ENCODE results near the gene DPYSL5.

Gene DPYSL5

GRCh38 chr2:26985807-26986206 lies 137.9 kb downstream of the DPYSL5 start:
- H3K4me3 ChIP-seq (ENCODE audit: low read depth, low read length), result no peak overlapping the region
- TF ChIP-seq, protein P1, sequence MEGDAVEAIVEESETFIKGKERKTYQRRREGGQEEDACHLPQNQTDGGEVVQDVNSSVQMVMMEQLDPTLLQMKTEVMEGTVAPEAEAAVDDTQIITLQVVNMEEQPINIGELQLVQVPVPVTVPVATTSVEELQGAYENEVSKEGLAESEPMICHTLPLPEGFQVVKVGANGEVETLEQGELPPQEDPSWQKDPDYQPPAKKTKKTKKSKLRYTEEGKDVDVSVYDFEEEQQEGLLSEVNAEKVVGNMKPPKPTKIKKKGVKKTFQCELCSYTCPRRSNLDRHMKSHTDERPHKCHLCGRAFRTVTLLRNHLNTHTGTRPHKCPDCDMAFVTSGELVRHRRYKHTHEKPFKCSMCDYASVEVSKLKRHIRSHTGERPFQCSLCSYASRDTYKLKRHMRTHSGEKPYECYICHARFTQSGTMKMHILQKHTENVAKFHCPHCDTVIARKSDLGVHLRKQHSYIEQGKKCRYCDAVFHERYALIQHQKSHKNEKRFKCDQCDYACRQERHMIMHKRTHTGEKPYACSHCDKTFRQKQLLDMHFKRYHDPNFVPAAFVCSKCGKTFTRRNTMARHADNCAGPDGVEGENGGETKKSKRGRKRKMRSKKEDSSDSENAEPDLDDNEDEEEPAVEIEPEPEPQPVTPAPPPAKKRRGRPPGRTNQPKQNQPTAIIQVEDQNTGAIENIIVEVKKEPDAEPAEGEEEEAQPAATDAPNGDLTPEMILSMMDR (IDR thresholded peaks at IDR 0.05; ENCODE audit: control insufficient read depth, extremely low read depth, insufficient read depth), result no peak
- no peak for DNase-seq (ENCODE audit: low read depth)

DNA sequence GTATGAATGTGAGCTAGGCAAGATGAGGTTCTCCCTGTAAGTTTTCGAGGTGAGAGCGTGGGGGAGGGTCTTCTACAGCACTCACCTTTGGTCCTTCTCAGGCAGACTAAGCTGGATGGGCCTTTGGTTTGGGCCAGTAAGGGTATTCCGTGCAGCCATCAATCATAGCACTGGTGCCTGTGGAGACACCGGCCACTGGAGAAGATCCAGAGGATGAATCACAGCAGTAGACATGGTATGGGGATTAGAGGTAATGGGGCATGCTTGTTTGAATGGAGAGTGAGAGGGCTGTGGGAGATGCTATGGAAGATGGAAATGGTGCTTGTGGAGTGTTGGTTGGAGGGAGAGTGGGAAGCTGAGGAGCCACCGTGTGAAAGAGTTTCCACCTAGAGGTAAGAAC lies 138.6 kb downstream of the DPYSL5 start:
- no peak overlapping the region for H3K4me3 ChIP-seq (ENCODE audit: low read depth, low read length)
- TF ChIP-seq, protein P1 (IDR thresholded peaks at IDR 0.05; ENCODE audit: control insufficient read depth, extremely low read depth, insufficient read depth), result no peak
- DNase-seq (ENCODE audit: low read depth), result no peak

DNA sequence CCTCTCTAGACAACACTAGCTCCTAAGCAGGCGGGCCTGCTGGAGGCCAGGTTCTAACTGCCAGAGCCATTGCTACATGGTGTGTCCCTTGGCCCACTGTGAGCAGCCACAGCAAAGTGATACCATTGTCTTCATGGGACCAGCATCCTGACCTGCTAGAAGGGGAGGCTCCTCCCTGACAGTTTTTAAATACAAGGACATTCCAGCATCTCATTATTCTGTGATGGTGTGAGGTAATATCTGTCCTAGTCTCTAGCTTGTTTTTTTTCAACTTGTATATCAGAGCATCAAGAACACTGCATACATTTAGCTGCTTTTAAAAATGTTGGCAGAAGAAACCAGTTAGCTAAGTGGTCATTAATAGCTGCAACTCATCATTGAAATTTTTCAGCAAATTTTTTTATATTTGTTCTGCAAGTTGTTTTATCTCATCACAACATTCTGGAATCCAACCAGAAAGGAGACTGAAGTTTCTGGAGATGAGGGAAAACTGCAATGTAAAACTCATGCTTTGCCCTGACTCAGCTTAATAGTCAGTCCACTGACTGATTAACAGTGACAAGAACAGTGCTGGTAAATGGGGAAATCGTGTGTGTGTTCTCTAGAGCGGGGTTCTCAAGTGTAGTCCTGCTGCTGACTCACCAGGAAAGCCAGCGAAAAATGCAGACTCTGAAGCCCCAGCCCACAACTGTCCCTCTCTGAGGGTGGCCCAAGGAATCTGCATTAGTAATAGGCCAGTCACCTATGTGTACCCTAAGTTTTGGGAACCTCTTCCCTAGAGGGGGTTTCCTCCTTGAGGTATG lies 140.3 kb downstream of the DPYSL5 start:
- no peak for DNase-seq (ENCODE audit: low read depth)
- H3K4me3 ChIP-seq (ENCODE audit: low read depth, low read length), result no peak overlapping the region
- TF ChIP-seq, protein P1 (IDR thresholded peaks at IDR 0.05; ENCODE audit: control insufficient read depth, extremely low read depth, insufficient read depth), result no peak

DNA sequence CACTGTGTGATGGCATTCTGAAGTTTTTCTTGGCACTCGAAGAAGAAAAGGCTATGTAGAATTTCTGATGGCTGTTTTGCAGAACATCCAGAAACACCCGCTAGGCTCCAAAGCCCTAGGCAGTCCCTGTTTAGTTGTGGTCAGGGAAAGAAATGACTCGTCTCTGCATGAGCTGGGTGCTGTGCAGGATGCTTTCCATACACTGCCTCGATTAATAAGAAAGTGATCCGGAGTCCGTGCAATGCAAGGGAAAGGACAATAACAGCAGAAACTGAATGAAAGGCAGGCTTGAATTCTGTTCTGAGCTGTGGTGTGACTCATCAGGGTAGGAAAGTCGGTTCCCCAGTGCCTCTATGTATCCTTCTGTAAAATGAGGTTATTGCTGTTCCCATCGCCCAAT lies 141.2 kb downstream of the DPYSL5 start:
- DNase-seq (ENCODE audit: low read depth), result no peak
- TF ChIP-seq, protein P1 (IDR thresholded peaks at IDR 0.05; ENCODE audit: control insufficient read depth, extremely low read depth, insufficient read depth), result no peak
- H3K4me3 ChIP-seq (ENCODE audit: low read depth, low read length), result no peak overlapping the region

GRCh38 chr2:26991717-26992116 lies 143.8 kb downstream of the DPYSL5 start:
- no peak for DNase-seq (ENCODE audit: low read depth)
- H3K4me3 ChIP-seq (ENCODE audit: low read depth, low read length), result no peak overlapping the region
- TF ChIP-seq, protein P1 (IDR thresholded peaks at IDR 0.05; ENCODE audit: control insufficient read depth, extremely low read depth, insufficient read depth), result no peak

DNA sequence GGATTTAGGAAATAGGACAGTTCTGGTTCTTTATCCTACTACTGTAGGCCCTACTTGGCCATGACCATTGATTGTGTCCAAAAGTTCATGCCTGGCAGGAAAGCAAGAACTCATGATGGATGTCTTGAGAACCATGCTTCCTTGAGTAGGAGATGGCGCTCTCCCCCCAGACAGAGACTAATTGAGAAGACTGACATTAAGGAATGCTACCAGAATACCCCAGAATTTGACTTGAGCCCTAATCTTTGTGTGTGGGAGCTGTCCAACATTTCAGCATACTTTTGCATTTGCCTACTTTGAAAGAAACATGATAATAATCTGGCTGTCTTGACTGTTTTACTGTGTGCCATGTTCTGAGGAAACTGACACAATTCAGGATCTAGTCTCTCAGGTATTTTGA lies 145.8 kb downstream of the DPYSL5 start:
- TF ChIP-seq, protein P1 (IDR thresholded peaks at IDR 0.05; ENCODE audit: control insufficient read depth, extremely low read depth, insufficient read depth), result no peak
- no peak for DNase-seq (ENCODE audit: low read depth)
- H3K4me3 ChIP-seq (ENCODE audit: low read depth, low read length), result no peak overlapping the region

DNA sequence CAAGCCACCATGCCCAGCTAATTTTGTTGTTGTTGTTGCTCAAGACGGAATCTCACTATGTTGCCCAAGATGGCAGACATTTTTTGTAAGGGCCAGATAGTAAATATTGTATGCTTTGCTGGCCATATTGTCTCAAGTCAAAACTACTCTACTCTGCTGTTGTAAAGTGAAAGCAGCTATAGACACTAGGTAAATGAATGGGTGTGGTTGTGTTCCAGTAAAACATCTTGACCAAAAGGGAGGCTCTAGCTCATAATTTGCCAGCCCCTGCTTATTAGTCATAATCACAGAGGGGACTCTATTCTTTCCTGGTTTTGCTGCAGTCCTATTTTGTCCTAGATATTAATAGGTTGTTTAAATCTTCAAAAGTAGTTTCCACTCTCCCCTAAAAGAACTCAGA lies 147.1 kb downstream of the DPYSL5 start:
- no peak overlapping the region for H3K4me3 ChIP-seq (ENCODE audit: low read depth, low read length)
- no peak for DNase-seq (ENCODE audit: low read depth)
- TF ChIP-seq, protein P1 (IDR thresholded peaks at IDR 0.05; ENCODE audit: control insufficient read depth, extremely low read depth, insufficient read depth), result no peak

Data from LNCaP clone FGC (cell line).